ENCODE data around the gene OPTC.

Gene OPTC

DNA sequence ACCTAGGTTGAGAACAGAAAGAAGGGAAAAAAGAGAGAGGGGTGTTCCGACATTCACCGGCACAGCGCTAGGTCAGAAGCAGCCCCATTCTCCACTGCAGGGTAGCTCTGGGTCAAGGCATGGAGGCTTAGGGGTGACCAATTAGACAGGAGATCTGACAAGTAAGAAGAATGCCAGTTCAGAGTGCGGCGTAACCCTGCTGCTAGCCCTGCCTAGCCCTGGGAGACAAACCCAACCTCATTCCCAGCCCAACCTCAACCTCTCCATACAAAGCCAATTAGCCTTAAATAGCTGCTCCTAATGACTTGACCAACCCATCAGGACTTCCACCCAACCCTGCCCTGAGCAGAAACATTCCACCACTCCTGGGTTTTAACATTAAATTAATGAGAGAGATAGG, 15.0 kb upstream of the OPTC start:
- TF ChIP-seq CTCF (IDR thresholded peaks at IDR 0.05; ENCODE audit: low read depth, low read length), result no peak
- H3K4me3 ChIP-seq (ENCODE audit: low read depth, low read length), result no peak overlapping the region

DNA sequence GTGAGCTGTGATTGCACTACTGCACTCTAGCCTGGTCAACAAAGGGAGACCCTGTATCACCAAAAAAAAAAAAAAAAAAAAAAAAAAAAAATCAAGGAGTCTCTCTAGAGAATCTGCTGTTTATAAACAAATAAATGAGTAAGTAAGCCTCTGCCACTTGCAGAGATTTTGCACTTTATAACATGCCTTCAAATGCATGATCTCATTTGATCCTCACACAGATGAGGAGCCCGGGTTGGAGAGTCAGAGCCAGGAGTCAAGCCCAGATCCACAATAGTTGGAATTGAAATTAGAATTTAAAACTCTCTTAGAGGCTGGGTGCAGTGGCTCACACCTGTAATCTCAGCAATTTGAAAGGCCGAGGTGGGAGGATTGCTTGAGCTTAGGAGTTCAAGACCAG, 14.3 kb upstream of the OPTC start:
- no peak overlapping the region for H3K4me3 ChIP-seq (ENCODE audit: low read depth, low read length)
- no peak for TF ChIP-seq CTCF (IDR thresholded peaks at IDR 0.05; ENCODE audit: low read depth, low read length)

DNA sequence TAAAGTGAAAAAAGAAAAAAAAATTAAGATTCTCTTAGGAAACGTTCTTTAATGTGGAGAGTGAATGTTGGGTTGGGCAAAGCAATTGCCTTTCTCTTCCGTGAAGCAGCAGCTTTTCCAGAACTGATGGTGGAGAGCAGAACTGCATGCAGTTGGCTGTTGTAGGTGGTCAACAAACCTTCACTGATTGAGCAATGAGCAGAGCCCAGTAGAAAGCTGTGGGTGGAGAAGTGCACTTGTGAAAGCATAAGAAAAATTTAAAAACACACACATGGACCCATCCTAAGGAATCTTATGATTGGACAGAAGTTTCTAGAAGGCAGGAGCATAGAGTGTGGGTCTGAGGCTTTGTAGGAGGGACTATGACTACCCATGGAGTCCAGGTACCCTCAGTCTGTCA, 13.9 kb upstream of the OPTC start:
- H3K4me3 ChIP-seq (ENCODE audit: low read depth, low read length), result no peak overlapping the region; the same call in 1 of the 2 replicates
- no peak for TF ChIP-seq CTCF (IDR thresholded peaks at IDR 0.05; ENCODE audit: low read depth, low read length)

DNA sequence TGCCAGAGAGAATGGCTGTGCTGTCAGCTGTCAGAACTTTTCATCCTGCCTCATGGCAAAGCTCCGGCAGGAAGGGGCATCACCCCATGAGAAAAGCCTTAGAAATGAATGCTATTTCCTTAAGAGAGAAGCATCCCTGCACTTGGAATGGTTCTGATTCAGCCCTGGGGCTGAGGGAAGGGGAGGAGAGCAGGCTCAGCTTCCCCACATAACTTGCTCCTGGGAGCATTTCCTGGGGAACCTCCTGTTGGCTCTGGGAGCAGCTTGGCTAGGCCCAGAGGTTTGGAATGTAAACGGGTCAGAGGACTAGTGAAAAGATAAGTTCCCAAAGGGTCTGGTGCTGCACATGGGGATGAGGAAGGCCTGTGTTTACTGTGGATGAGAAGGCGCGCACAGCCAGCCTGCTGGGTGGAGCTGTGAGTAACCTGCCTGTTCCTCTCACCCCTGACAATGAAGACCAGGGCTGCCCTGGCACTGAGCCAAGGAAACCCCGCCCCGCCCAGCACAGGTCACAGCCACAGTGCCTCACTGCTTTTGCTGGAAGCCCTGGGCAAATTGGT, 13.3 kb upstream of the OPTC start:
- no peak for TF ChIP-seq CTCF (IDR thresholded peaks at IDR 0.05; ENCODE audit: low read depth, low read length)
- no peak overlapping the region; the same call in 1 of the 2 replicates for H3K4me3 ChIP-seq (ENCODE audit: low read depth, low read length)

- TF ChIP-seq CTCF (IDR thresholded peaks at IDR 0.05; ENCODE audit: low read depth, low read length), result no peak
- no peak overlapping the region for H3K4me3 ChIP-seq (ENCODE audit: low read depth, low read length)
These were observed 12.8 kb upstream of the OPTC start for GRCh38 chr1:203481196-203481595.

DNA sequence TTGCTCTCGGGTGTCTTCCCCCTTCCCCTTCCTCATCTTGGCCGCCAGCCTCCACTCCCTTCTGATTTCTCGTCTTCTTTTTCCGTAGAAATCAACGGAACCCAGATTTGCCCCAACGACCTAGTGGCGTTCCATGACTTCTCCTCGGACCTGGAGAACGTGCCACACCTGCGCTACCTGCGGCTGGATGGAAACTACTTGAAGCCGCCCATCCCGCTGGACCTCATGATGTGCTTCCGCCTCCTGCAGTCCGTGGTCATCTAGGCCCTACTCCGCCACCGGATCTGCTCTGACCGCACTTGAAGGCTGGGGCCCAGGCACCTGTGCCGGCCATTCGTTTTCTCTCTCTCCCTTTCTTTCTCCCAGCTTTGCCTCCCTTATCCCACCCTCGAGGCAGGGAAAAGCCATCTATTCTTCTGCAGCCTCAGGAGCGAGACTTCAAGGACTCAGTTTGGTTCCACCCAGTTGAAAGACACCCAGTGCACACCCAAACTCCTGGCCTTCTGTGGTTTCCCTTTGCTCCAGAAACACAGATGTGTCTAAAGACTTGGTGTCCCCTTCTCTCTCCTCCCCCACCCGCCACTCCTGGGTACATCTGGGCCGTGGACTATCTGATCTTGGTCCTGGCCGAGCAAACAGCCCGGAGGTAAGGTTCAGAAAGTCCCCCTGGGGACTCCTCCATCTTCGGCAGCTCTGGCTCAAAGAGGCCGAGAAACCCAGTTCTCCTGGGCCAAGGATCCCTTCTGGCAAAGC, 7.2 kb upstream of the OPTC start:
- no peak overlapping the region for H3K4me3 ChIP-seq (ENCODE audit: low read depth, low read length)

More for the DNA sequence above, 7.2 kb upstream of the OPTC start:
- no peak for TF ChIP-seq CTCF (IDR thresholded peaks at IDR 0.05; ENCODE audit: low read depth, low read length)
